ENCODE data around the gene BNIPL. TPM values are rescaled to one million over a fixed set of nuclear protein-coding genes. Genes with fewer than 3 reads are reported as not detected.

Gene BNIPL
- total RNA-seq, 1 donor from 2014 or later, result not detected

- H3K4me3 ChIP-seq, result no peak overlapping the region
- H3K27me3 ChIP-seq, result no peaks in the 10 kb centered on the region
- no peak for TF ChIP-seq CTCF (IDR thresholded peaks at IDR 0.05)
- peaks cover 35 to 39% of the 10 kb centered on the region in 2 donors for H3K36me3 ChIP-seq
- H3K9me3 ChIP-seq, result no peaks in the 10 kb centered on the region
- no peaks in the 10 kb centered on the region for H3K4me1 ChIP-seq
- DNase-seq (ENCODE audit: low spot score in 2 of 2), result no peak
- H3K27ac ChIP-seq, result no peak overlapping the region
- intact Hi-C loops (cut with DNase I), result loop anchor here (2.0 kb wide), 1 partner anchor 18 kb away; no protein-coding TSS in a partner anchor
These were observed 39.1 kb upstream of the BNIPL start for GRCh38 chr1:150997126-150997872.

GRCh38 chr1:150997949-150998348 lies 38.4 kb upstream of the BNIPL start:
- peaks cover 0 to 4% of the 10 kb centered on the region in 2 donors for H3K4me1 ChIP-seq
- intact Hi-C loops (cut with DNase I), result loop anchor here (2.0 kb wide), 1 partner anchor 19 kb away; no protein-coding TSS in a partner anchor
- TF ChIP-seq CTCF (IDR thresholded peaks at IDR 0.05), result no peak
- peaks cover 35 to 39% of the 10 kb centered on the region in 2 donors for H3K36me3 ChIP-seq
- H3K27ac ChIP-seq, result no peak overlapping the region
- H3K27me3 ChIP-seq, result no peaks in the 10 kb centered on the region
- H3K9me3 ChIP-seq, result no peaks in the 10 kb centered on the region
- no peak for DNase-seq (ENCODE audit: low spot score in 2 of 2)
- H3K4me3 ChIP-seq, result no peak overlapping the region

- H3K4me3 ChIP-seq, result no peak overlapping the region
- TF ChIP-seq CTCF (IDR thresholded peaks at IDR 0.05), result no peak
- no peak overlapping the region for H3K27ac ChIP-seq
- intact Hi-C loops (cut with DNase I), result no loop called here
- peaks cover 3 to 17% of the 10 kb centered on the region in 2 donors for H3K4me1 ChIP-seq
- DNase-seq (ENCODE audit: low spot score in 2 of 2), result no peak
- H3K9me3 ChIP-seq, result no peaks in the 10 kb centered on the region
- H3K27me3 ChIP-seq, result no peaks in the 10 kb centered on the region
- peaks cover 35 to 39% of the 10 kb centered on the region in 2 donors for H3K36me3 ChIP-seq
These were observed 37.2 kb upstream of the BNIPL start for GRCh38 chr1:150999051-150999674.

- Histone ChIP-seq H3K4me1 (peaks cover 6 to 24% of the 10 kb centered on the region in 2 donors), H3K27me3 (no peaks in the 10 kb centered on the region), H3K36me3 (peaks cover 35 to 39% of the 10 kb centered on the region in 2 donors), H3K4me3 (no peak overlapping the region), H3K27ac (no peak overlapping the region), H3K9me3 (no peaks in the 10 kb centered on the region)
- intact Hi-C loops (cut with DNase I), result loop anchor here (10.0 kb wide), 1 partner anchor 305 kb away; the partner anchor contains the start of gene GOLPH3L
- DNase-seq (ENCODE audit: low spot score in 2 of 2), result no peak
- no peak for TF ChIP-seq CTCF (IDR thresholded peaks at IDR 0.05)
These were observed 36.5 kb upstream of the BNIPL start for GRCh38 chr1:150999926-151000325.

GRCh38 chr1:151000408-151000807 lies 36.0 kb upstream of the BNIPL start:
- Histone ChIP-seq H3K9me3 (no peaks in the 10 kb centered on the region), H3K27me3 (no peaks in the 10 kb centered on the region), H3K4me1 (peaks cover 8 to 29% of the 10 kb centered on the region in 2 donors), H3K4me3 (no peak overlapping the region), H3K27ac (no peak overlapping the region), H3K36me3 (peaks cover 35 to 39% of the 10 kb centered on the region in 2 donors)
- intact Hi-C loops (cut with DNase I), result loop anchor here (10.0 kb wide), 1 partner anchor 306 kb away; the partner anchor contains the start of gene GOLPH3L
- TF ChIP-seq CTCF (IDR thresholded peaks at IDR 0.05), result no peak
- no peak for DNase-seq (ENCODE audit: low spot score in 2 of 2)
